GM12872 (cell line): Measurements from ENCODE around the gene GPR152.

Source experiments
- TF ChIP-seq, protein P1 (sequence below): IDR thresholded peaks from 3 replicates; pipeline ENCODE4 v1.5.1; 2011; ENCODE audit warnings: low read depth, mild to moderate bottlenecking, low read length, moderate library complexity; ENCODE audit not compliant: insufficient read depth

Gene GPR152

DNA sequence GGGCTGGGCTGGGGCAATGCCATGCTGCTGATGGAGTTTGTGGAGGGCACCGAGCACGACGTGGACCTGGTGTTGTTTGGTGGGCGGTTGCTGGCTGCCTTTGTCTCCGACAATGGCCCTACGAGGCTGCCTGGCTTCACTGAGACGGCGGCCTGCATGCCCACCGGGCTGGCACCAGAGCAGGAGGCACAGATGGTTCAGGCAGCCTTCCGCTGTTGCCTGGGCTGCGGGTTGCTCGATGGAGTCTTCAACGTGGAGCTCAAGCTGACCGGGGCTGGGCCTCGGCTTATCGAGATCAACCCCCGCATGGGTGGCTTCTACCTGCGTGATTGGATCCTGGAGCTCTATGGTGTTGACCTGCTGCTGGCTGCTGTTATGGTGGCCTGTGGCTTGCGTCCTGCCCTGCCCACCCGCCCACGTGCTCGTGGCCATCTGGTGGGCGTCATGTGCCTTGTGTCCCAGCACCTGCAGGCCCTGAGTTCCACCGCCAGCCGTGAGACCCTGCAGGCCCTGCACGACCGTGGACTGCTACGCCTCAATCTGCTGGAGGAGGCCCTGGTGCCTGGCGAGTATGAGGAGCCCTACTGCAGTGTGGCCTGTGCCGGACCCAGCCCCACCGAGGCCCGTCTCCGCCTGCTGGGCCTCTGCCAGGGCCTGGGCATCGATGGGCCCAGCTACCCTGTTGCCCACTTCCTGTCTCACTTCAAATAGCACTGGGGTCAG is 28.5 kb downstream of the GPR152 start:
- TF ChIP-seq, protein P1, sequence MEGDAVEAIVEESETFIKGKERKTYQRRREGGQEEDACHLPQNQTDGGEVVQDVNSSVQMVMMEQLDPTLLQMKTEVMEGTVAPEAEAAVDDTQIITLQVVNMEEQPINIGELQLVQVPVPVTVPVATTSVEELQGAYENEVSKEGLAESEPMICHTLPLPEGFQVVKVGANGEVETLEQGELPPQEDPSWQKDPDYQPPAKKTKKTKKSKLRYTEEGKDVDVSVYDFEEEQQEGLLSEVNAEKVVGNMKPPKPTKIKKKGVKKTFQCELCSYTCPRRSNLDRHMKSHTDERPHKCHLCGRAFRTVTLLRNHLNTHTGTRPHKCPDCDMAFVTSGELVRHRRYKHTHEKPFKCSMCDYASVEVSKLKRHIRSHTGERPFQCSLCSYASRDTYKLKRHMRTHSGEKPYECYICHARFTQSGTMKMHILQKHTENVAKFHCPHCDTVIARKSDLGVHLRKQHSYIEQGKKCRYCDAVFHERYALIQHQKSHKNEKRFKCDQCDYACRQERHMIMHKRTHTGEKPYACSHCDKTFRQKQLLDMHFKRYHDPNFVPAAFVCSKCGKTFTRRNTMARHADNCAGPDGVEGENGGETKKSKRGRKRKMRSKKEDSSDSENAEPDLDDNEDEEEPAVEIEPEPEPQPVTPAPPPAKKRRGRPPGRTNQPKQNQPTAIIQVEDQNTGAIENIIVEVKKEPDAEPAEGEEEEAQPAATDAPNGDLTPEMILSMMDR, result no peak

DNA sequence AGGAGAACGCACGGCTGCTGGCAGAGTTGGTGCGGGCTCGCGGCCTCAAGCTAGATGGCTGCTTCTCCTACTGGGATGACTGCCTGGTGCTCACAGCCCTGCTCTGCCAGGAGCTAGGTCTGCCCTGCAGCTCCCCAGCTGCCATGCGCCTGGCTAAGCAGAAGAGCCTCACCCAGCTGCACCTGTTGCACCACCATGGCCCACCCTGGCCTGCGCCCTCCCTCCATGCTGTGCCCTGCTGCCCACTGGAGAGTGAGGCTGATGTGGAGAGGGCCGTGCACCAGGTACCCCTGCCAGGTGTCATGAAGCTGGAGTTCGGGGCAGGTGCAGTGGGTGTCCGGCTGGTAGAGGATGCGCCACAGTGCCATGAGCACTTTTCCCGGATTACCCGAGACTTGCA is 29.1 kb downstream of the GPR152 start:
- TF ChIP-seq, protein P1, result no peak

GRCh38 chr11:67422891-67423290 is 29.6 kb downstream of the GPR152 start:
- TF ChIP-seq, protein P1, result no peak

GRCh38 chr11:67421430-67422031 is 31.0 kb downstream of the GPR152 start:
- TF ChIP-seq, protein P1, result no peak

- TF ChIP-seq, protein P1, result no peak
These were observed 31.7 kb downstream of the GPR152 start for GRCh38 chr11:67420646-67421429.

GRCh38 chr11:67420147-67420645 is 32.3 kb downstream of the GPR152 start:
- TF ChIP-seq, protein P1, result no peak

GRCh38 chr11:67419325-67420049 is 33.0 kb downstream of the GPR152 start:
- TF ChIP-seq, protein P1, result no peak
